Lower lobe of right lung (tissue), 2 donors: ENCODE data around the gene TMEM108. TPM values are rescaled to one million over a fixed set of nuclear protein-coding genes. Genes with fewer than 3 reads are reported as not detected.

Experiments
- ATAC-seq, 2 donors: fragments of 200-7000 bp; cut with Tn5 transposase; one replicate each; pipeline ENCODE4 v1.9.1; 2020 to 2022; ENCODE audit warnings: mild to moderate bottlenecking in 2 of 2, moderate library complexity in 2 of 2
- DNase-seq: peaks from one replicate; pipeline ENCODE4 v3.0.0-alpha.2; 2020
- H3K27ac ChIP-seq: fragments of 200-600 bp; one replicate; pipeline ENCODE4 v1.8.0; 2022
- H3K27me3 ChIP-seq: fragments of 200-600 bp; one replicate; pipeline ENCODE4 v1.8.0; 2022; ENCODE audit warnings: low read depth
- H3K36me3 ChIP-seq: fragments of 200-600 bp; one replicate; pipeline ENCODE4 v1.8.0; 2022; ENCODE audit warnings: mild to moderate bottlenecking
- H3K4me1 ChIP-seq: fragments of 200-600 bp; one replicate; pipeline ENCODE4 v1.8.0; 2022
- H3K4me3 ChIP-seq: fragments of 200-600 bp; one replicate; pipeline ENCODE4 v1.8.0; 2022; ENCODE audit warnings: mild to moderate bottlenecking
- H3K9me3 ChIP-seq: fragments of 200-600 bp; one replicate; pipeline ENCODE4 v1.8.0; 2022
- intact Hi-C: fragments of 100-400 bp; cut with DNase I; formaldehyde crosslinking; loops from one replicate; pipeline ENCODE4 v1.11.0; 2022
- total RNA-seq: library from RNA; stranded (reverse); fragmentation: NEBNext Ultra II Directional; extraction: Animal tissue kit (Norgen Biotek cat#: 25700); gene quantifications from one replicate; pipeline ENCODE4 v1.2.1, GENCODE V29; 2021
- TF ChIP-seq, protein P1 (sequence below): fragments of 200-600 bp; IDR thresholded peaks from one replicate; pipeline ENCODE4 v1.8.0; 2022; ENCODE audit warnings: antibody characterized with exemption, mild to moderate bottlenecking
- donor health status: DM: no; HTN: yes; CAD: no; lungs with severe emphysema.

The TMEM108 gene
- total RNA-seq, 1 donor from 2014 or later, result 18.5 TPM

DNA sequence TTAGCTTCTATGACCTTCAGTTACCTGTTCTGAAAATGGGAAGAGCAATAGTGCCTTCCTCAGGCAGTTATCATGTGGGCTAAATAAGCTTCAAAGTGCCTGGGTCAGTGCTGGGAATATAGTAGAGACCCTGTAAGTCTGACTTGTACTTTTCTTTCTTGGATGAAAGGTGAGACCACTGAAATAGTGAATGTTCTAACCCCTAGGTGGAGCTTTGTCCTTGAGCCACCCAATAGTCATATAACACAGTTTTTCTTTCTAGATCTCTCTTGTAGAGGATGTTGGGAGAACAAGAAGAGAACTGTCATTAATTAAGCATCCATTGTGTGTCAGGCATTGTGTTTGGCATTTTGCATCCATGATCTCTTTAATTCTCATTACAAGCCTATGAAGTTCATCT lies 348.7 kb downstream of the TMEM108 start:
- Histone ChIP-seq H3K4me3 (no peak overlapping the region), H3K4me1 (peaks cover 11% of the 10 kb centered on the region), H3K36me3 (peaks cover 4% of the 10 kb centered on the region), H3K27ac (no peak overlapping the region), H3K9me3 (no peaks in the 10 kb centered on the region), H3K27me3 (no peaks in the 10 kb centered on the region)
- TF ChIP-seq, protein P1, sequence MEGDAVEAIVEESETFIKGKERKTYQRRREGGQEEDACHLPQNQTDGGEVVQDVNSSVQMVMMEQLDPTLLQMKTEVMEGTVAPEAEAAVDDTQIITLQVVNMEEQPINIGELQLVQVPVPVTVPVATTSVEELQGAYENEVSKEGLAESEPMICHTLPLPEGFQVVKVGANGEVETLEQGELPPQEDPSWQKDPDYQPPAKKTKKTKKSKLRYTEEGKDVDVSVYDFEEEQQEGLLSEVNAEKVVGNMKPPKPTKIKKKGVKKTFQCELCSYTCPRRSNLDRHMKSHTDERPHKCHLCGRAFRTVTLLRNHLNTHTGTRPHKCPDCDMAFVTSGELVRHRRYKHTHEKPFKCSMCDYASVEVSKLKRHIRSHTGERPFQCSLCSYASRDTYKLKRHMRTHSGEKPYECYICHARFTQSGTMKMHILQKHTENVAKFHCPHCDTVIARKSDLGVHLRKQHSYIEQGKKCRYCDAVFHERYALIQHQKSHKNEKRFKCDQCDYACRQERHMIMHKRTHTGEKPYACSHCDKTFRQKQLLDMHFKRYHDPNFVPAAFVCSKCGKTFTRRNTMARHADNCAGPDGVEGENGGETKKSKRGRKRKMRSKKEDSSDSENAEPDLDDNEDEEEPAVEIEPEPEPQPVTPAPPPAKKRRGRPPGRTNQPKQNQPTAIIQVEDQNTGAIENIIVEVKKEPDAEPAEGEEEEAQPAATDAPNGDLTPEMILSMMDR, result no peak
- intact Hi-C loops, result no loop called here
- ATAC-seq, result no peak
- DNase-seq, result no peak

DNA sequence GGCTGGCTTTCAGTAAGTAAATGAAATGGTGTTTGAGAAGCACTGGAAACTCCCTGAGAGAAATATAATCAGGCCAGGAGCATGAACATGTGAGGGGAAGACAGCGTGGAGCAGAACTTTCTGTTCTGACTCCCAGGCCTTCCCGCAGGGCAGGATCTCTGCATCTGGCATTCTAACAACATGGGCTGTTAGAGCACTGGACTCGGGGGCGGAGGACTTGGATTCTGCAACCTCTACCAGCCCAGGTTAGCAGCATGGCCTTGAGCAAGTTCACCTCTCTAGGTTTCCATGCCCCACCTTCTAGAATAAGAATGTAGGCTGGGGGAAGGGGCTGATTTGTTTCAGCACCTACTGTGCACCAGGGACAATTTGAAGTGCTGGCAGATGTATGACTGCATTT lies 349.1 kb downstream of the TMEM108 start:
- no peak for ATAC-seq
- H3K27ac ChIP-seq, result no peak overlapping the region
- intact Hi-C loops, result no loop called here
- no peaks in the 10 kb centered on the region for H3K27me3 ChIP-seq
- TF ChIP-seq, protein P1, result no peak
- no peak for DNase-seq
- H3K9me3 ChIP-seq, result no peaks in the 10 kb centered on the region
- H3K4me1 ChIP-seq, result peaks cover 11% of the 10 kb centered on the region
- H3K36me3 ChIP-seq, result peaks cover 4% of the 10 kb centered on the region
- no peak overlapping the region for H3K4me3 ChIP-seq

DNA sequence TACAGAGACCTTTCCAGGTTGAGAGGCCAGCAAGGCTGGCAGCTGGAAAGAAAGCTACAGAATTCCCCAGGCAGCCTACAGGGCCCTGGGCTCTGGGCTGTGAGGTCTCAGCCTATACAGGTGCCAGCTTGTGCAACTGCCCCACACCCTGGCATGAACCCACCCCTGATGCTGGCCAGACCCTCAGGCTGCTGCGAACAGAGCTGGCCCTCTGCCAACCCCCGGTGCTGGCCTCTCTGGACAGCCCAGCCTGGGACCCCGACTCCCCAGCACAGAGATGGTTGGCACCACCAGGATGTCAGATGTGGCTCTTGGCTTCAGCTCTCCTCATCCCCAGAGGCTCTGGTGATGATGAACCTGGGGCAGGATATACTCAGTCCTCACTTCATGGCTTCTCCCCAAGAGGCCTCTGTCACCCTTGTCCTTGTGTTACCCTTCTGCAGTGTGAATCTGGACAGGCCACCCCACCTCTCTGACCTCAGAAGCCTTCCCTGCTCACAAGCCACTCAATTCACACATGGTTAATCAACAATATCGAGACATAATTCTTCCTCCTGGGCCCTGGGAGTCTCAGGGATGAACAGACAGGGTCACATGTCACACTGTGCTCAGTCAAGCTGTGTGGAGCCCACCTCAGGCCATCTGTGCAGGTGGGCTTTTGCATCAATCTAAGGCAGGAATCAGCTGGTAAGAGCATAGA lies 350.7 kb downstream of the TMEM108 start:
- TF ChIP-seq, protein P1, result no peak
- Histone ChIP-seq H3K4me3 (no peak overlapping the region), H3K27ac (no peak overlapping the region), H3K9me3 (no peaks in the 10 kb centered on the region), H3K4me1 (peaks cover 9% of the 10 kb centered on the region), H3K27me3 (no peaks in the 10 kb centered on the region), H3K36me3 (peaks cover 4% of the 10 kb centered on the region)
- DNase-seq (no peak), ATAC-seq (no peak)
- intact Hi-C loops, result no loop called here

DNA sequence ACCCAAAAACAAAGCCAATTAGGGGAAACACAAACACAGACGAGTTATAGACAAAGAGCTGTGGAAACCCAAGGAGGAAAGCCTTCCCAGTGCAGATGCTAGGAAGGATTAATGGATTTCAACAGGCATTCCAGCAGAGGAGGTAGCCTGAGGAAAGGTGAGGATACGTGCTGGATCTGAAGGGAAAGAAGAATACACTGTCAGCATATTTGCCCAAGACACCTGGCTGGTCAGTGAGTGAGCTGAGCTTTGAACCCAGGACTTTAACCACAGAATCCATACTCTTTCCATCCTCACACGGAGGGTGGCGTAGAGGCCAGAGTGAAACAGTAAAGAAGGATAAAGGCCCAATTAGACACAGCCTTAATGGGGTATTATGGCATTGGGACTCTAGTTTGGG lies 352.5 kb downstream of the TMEM108 start:
- Histone ChIP-seq H3K36me3 (peaks cover 4% of the 10 kb centered on the region), H3K27me3 (no peaks in the 10 kb centered on the region), H3K9me3 (no peaks in the 10 kb centered on the region), H3K4me1 (no peaks in the 10 kb centered on the region), H3K4me3 (no peak overlapping the region), H3K27ac (no peak overlapping the region)
- TF ChIP-seq, protein P1, result no peak
- ATAC-seq (no peak), DNase-seq (no peak)
- intact Hi-C loops, result no loop called here

DNA sequence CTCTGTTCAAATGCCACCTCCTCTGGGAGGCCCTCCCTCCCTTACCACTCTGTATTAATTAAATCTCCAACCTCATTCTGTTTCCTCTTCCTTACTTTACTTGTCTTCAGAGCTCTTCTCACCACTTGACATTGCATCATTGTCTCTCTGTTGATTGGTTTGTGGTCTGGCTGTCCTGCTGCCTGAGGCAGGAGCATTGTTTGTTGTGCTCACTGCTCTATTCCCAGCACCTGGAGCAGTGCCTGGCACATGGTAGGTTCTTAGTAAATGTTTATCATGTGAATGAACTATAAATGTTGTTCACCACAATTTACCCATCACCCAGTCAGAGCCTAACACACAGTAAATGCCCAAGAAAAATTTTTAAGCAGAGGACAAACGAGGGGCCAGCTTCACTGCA lies 355.0 kb downstream of the TMEM108 start:
- Histone ChIP-seq H3K4me1 (no peaks in the 10 kb centered on the region), H3K36me3 (peaks cover 4% of the 10 kb centered on the region), H3K27ac (no peak overlapping the region), H3K27me3 (no peaks in the 10 kb centered on the region), H3K4me3 (no peak overlapping the region), H3K9me3 (no peaks in the 10 kb centered on the region)
- ATAC-seq (no peak), DNase-seq (no peak)
- TF ChIP-seq, protein P1, result no peak
- intact Hi-C loops, result no loop called here
